Kidney (tissue), 14 donors: ENCODE measurements around the gene SLC34A3. TPM values are rescaled to one million over a fixed set of nuclear protein-coding genes. Genes with fewer than 3 reads are reported as not detected.

ENCODE experiments used
- DNase-seq, 5 donors: peaks; one replicate each; pipeline ENCODE4 v3.0.0-alpha.2; 2013 to 2020
- FAIRE-seq: peaks from 2 replicates; lab custom pipeline; 2012; peaks lifted over from hg19 to GRCh38; lab: Jason Lieb, UNC
- H3K27ac ChIP-seq, 2 donors: one replicate each; pipeline ENCODE4 v1.7.0; 2013; ENCODE audit warnings: low read depth in 2 of 2, low read length in 2 of 2, inconsistent platforms in 1 of 2
- H3K27me3 ChIP-seq: one replicate; pipeline ENCODE4 v1.7.1; 2013; ENCODE audit warnings: low read length, inconsistent platforms; ENCODE audit not compliant: control insufficient read depth, insufficient read depth
- H3K36me3 ChIP-seq, 3 donors: one replicate each; pipeline versions ENCODE4 v1.7.0 to v1.7.1; 2013; ENCODE audit warnings: low read length in 3 of 3, control low read depth in 1 of 3, inconsistent platforms in 1 of 3; ENCODE audit not compliant: insufficient read depth in 3 of 3, control insufficient read depth in 2 of 3
- H3K4me1 ChIP-seq, 3 donors: one replicate each; pipeline versions ENCODE4 v1.7.0 to v1.7.1; 2013; ENCODE audit warnings: low read length in 3 of 3, inconsistent platforms in 1 of 3, low read depth in 1 of 3; ENCODE audit not compliant: control insufficient read depth in 2 of 3, insufficient read depth in 2 of 3
- H3K4me3 ChIP-seq, 3 donors: one replicate each; pipeline versions ENCODE4 v1.7.0 to v1.8.1; 2013; ENCODE audit warnings: low read length in 3 of 3, control low read depth in 1 of 3, inconsistent platforms in 1 of 3
- H3K9ac ChIP-seq, 3 donors: one replicate each; pipeline versions ENCODE4 v1.7.0 to v1.7.1; 2013; ENCODE audit warnings: low read length in 3 of 3, control low read depth in 1 of 3, inconsistent platforms in 1 of 3
- H3K9me3 ChIP-seq, 3 donors: one replicate each; pipeline versions ENCODE4 v1.7.0 to v1.7.1; 2013; ENCODE audit warnings: low read length in 3 of 3, control low read depth in 1 of 3, inconsistent platforms in 1 of 3; ENCODE audit not compliant: control insufficient read depth in 2 of 3, insufficient read depth in 1 of 3
- intact Hi-C: fragments of 100-400 bp; cut with DNase I; formaldehyde crosslinking; loops from one replicate; pipeline ENCODE4 v1.11.1; 2022
- polyA plus RNA-seq: library from polyadenylated mRNA; stranded (reverse); fragments of 350-450 nt; fragmentation: Illumina TruSeq; extraction: RNeasy Lipid Tissue Mini Kit (QIAGEN cat#74804); gene quantifications from one replicate; pipeline ENCODE4 v1.2.3, GENCODE V29; 2014; ENCODE audit warnings: low read depth, low replicate concordance; ENCODE audit not compliant: insufficient read depth
- total RNA-seq: library from RNA; stranded (reverse); fragmentation: NEBNext Ultra II Directional; extraction: Animal tissue kit (Norgen Biotek cat#: 25700); gene quantifications from one replicate; pipeline ENCODE4 v1.2.1, GENCODE V29; 2021
- TF ChIP-seq, protein P1 (sequence below): IDR thresholded peaks from 3 replicates; pipeline ENCODE4 v1.5.1; 2012; ENCODE audit warnings: mild to moderate bottlenecking, moderate library complexity, borderline replicate concordance; ENCODE audit not compliant: insufficient read depth; ENCODE audit errors: extremely low read depth
- donor health status: control.
- donor health status: control.
- donor health status: control.
- donor health status: control.
- donor health status: control.
- donor health status: DM: yes; HTN: yes; CAD: no.
- donor health status: Normal renal cell carcinoma (clear cell type).

Gene SLC34A3
- total and polyA plus RNA-seq, 2 donors from 2014 or later, result 0.13 to 36.0 TPM

DNA sequence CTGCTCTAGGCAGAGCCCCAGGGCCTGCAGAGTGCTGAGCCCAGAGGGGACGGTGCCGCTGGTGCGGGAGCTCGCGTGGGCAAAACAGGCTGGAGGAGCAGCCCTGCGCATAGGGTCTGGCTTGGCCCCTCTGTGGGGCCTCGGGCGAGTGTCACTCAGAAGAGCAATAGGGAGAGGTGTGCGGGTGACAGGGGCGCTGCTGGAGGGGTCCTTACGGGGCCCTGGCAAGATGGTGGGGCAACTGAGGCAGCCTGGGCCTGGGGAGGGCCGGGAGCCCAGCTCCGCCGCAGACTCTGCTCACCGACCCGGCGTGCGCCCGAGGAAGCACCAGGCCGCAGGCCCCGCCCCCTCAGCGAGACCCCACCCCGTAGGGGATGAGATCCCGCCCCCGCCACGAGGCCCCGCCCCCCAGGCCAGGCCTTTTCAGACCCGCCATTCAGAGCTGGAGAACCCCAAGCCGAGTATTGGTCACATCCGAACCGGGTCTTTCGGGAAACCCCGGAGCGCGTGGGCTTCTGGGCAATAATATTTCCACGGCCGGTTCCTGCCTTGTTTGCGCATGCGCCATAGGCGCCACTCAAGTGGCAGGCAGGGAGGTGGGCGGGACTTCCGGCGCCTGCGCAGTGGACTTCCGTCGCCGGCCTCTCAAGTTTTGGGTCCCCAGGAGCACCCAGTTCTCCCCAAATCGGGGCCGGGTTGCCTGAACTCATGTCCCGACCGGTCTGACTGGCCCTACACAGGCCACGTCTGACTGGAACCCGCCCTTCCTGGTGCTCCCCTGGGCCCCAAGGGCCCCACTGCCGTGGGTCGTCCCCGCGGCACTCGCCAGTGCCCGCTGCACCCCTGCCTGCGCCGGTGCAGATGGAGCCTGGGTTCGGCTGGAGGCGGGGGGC is 7.4 kb upstream of the SLC34A3 start:
- H3K27me3 ChIP-seq, result no peaks in the 10 kb centered on the region
- DNase-seq, result peak; percentile 98 to 99 (median 99)
- H3K36me3 ChIP-seq, result no peaks in the 10 kb centered on the region
- H3K9me3 ChIP-seq, result no peaks in the 10 kb centered on the region
- H3K27ac ChIP-seq, result peak overlapping the region; percentile 85
- peak; percentile 56 for FAIRE-seq
- H3K4me3 ChIP-seq, result peak overlapping the region; percentile 67 to 81 (median 67)
- TF ChIP-seq, protein P1, sequence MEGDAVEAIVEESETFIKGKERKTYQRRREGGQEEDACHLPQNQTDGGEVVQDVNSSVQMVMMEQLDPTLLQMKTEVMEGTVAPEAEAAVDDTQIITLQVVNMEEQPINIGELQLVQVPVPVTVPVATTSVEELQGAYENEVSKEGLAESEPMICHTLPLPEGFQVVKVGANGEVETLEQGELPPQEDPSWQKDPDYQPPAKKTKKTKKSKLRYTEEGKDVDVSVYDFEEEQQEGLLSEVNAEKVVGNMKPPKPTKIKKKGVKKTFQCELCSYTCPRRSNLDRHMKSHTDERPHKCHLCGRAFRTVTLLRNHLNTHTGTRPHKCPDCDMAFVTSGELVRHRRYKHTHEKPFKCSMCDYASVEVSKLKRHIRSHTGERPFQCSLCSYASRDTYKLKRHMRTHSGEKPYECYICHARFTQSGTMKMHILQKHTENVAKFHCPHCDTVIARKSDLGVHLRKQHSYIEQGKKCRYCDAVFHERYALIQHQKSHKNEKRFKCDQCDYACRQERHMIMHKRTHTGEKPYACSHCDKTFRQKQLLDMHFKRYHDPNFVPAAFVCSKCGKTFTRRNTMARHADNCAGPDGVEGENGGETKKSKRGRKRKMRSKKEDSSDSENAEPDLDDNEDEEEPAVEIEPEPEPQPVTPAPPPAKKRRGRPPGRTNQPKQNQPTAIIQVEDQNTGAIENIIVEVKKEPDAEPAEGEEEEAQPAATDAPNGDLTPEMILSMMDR, result no peak
- intact Hi-C loops, result no loop called here
- H3K9ac ChIP-seq, result peak overlapping the region in 2 of 3 donors; percentile 76 to 98
- peaks cover 0 to 33% (median 8%) of the 10 kb centered on the region in 3 donors for H3K4me1 ChIP-seq

DNA sequence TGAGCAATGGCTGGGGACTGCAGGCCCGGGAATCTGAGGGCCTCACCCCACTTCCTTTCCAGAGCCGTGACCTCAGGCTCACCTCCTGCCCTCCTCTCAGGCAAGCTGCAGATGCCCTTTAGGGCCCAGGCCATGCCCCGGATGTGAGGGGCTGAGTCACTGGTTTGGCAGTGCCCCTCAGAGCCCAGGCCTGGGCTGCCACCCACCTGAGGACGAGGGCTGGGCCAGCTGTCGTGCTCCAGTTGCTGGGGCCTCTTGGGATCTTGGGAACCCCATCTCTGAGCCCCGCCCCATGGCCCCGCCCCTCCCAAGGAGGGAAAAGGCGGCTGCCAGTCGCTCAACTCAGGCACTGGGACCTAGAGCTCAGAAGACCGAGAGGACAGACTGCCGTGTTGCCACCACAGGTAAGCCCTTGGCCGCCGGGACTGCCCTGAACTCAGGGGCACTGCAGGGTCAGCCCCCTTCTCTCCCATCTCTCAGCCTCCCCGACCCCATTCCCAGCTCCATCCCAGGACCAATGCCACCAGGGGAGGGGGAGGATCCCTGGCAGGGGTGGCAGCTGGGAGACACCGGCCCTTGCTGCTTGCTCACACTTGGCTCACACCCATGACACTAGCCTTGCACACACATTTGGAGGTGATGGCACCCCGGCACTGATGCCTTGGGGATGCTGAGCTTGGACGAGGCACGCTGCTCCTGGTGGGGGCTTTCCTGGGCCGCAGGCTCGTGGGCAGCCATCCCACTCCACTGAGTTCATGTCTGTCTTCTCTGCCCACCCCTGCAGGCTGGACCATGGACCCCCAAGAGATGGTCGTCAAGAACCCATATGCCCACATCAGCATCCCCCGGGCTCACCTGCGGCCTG is 5.6 kb upstream of the SLC34A3 start, which contains the start of gene CYSRT1:
TSS of gene CYSRT1 (plus strand) at position 345 of the 865 bp plus-strand sequence. CDS start at position 793, 448 bp downstream.
- Histone ChIP-seq H3K4me3 (peak within 1 kb of the TSS in 2 of 3 donors; percentile 67 to 81), H3K9me3 (no peaks in the 10 kb centered on the region), H3K36me3 (no peaks in the 10 kb centered on the region), H3K27me3 (no peaks in the 10 kb centered on the region), H3K27ac (no peak within 1 kb of the TSS), H3K4me1 (peaks cover 0 to 35% (median 18%) of the 10 kb centered on the region in 3 donors), H3K9ac (peak within 1 kb of the TSS in 1 of 3 donors; percentile 98)
- intact Hi-C loops, result no loop called here
- FAIRE-seq (no peak), DNase-seq (peak in 1 of 5 donors; percentile 65)
- TF ChIP-seq, protein P1, result no peak

DNA sequence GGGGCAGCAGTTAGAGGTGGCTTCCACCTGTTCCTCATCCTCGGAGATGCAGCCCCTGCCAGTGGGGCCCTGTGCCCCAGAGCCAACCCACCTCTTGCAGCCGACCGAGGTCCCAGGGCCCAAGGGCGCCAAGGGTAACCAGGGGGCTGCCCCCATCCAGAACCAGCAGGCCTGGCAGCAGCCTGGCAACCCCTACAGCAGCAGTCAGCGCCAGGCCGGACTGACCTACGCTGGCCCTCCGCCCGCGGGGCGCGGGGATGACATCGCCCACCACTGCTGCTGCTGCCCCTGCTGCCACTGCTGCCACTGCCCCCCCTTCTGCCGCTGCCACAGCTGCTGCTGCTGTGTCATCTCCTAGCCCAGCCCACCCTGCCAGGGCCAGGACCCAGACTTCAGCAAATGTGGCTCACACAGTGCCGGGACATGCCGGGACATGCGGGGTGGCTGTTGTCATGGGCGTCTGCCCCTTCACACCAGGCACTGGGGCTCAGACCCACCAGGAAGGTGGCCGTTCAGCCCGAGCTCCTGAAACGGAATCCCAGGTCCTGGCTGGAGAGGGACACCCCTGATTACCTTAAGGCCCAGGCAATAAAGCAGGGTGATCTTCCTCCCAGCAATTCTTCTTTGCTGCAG is 4.9 kb upstream of the SLC34A3 start:
- H3K27ac ChIP-seq, result no peak overlapping the region
- H3K4me3 ChIP-seq, result no peak overlapping the region
- FAIRE-seq, result no peak
- H3K9ac ChIP-seq, result no peak overlapping the region
- intact Hi-C loops, result no loop called here
- no peaks in the 10 kb centered on the region for H3K9me3 ChIP-seq
- peak in 1 of 5 donors; percentile 55 for DNase-seq
- TF ChIP-seq, protein P1, result no peak
- H3K4me1 ChIP-seq, result peaks cover 0 to 35% (median 18%) of the 10 kb centered on the region in 3 donors
- H3K36me3 ChIP-seq, result no peaks in the 10 kb centered on the region
- H3K27me3 ChIP-seq, result no peaks in the 10 kb centered on the region
